CD1c-positive myeloid dendritic cell (primary cell): ENCODE data around the gene JOSD2.

ENCODE experiments used
- DNase-seq: peaks from one replicate; pipeline ENCODE4 v3.0.0-alpha.2; 2016; ENCODE audit errors: extremely low spot score

Gene JOSD2

DNA sequence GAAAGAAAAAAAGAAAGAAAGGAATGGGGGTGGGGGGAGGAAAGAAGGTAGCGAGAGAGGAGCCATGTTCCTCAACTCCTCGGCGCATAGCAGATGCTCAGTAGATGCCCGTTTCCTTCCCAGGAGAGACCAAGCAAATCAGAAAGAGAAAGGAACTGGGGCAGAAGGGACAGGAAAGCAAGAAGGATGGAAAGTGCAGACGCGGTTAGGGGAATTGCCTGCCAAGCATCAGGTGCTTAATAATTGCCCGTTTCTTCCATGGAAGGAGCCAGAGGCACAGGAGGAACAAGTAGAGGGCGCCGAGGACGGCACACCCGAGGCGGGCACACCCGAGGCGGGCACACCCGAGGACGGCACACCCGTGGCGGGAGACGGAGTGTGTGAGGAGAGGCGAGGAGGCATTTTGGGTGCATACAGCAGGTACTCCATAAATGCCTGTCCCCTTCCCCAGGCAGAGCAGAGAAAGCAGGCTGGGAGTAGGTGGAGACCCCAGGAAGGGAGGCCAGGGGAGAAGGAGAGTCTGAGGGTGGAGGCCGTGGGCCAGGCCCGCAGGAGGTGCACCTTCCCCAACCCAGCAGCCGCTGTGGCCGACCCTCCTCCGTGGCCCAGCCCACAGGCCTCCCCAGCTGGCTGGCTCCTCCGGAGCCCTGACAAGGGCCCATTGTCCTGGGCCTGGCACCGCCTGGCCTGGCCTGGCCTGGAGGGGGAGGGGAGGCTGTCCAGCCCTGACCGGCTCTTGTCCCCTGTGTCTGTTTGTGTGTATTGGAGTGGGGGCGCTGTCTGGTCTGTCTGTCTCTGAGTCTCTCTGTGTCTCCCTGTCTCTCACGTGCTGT is 14.6 kb downstream of the JOSD2 start:
- no peak for DNase-seq

GRCh38 chr19:50495020-50495531 is 15.9 kb downstream of the JOSD2 start:
- DNase-seq, result no peak

DNA sequence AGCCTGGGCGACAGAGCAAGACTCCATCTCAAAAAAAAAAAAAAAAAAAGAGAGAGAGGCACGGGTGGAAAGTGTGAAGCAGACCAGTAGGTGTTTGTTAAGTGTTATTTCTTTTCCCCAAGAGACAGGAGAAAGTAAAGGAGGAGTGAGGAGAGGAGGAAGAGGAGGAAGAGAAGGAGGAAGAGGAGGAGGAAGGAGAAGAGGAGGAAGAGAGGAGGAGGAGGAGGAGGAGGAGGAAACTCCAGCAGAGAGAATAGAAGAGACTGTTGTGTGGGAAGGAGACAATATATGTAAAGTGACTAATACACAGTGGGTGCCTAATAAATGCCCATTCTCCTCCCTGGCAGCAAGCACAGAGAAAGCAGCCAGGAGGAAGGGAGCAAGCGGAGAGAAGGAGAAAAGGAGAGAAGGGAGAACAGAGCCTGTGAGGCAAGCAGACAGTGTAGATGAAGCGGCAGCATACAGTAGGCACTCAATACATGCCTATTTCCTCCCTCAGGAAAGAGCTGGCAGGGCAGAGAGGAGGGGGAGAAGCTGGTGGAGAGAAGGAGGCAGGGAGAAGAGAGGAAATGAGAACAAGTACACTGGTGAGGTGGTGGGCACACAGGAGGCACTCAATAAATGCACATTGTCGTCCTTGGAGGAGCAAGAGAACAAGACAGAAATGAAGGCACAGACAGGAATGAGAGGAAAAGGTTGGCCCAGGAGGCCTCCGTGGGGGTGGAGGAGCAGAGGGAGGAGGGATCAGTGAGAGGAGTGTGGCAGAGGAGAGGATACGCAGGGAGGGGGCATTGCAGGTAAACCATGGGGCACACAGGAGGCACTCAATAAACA is 16.6 kb downstream of the JOSD2 start:
- no peak for DNase-seq

- DNase-seq, result no peak
Measured at GRCh38 chr19:50493171-50493570, 17.8 kb downstream of the JOSD2 start.

DNA sequence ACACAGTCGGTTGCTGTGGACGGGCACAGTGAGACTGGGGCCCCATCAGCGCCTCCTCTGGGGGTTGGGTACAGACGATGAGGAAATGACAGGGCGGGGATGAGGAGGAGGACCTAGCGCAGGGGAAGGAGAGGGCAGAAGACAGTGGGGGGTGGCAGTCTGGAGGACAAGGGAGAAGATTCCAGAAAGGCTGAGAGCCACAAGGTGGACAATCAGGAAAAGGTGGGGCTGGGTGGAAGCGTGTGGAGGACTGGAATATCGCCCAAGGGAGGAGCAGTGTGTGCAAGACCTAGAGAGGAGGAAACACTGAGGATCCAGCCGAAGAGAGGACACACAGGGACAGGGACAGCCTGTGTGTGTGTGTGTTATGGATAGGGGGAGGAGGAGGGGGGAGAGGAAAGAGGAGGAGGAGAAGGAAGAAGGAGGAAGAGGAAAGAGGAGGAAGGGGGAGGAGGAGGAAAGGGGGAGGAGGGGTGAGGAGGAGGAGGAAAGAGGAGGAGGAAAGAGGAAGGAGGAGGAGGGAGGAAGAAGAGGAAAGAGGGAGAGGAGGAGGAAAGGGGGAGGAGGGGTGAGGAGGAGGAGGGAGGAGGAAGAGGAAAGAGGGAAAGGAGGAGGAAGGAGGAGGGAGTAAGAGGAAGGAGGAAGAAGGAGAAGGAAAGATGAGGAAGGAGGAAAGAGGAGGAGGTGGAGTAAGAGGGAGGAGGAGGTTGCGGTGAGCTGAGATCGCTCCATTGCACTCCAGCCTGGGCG is 18.5 kb downstream of the JOSD2 start:
- no peak for DNase-seq

GRCh38 chr19:50490991-50491472 is 20.0 kb downstream of the JOSD2 start:
- DNase-seq, result no peak

- no peak for DNase-seq
Measured at GRCh38 chr19:50490411-50490811, 20.6 kb downstream of the JOSD2 start.

DNA sequence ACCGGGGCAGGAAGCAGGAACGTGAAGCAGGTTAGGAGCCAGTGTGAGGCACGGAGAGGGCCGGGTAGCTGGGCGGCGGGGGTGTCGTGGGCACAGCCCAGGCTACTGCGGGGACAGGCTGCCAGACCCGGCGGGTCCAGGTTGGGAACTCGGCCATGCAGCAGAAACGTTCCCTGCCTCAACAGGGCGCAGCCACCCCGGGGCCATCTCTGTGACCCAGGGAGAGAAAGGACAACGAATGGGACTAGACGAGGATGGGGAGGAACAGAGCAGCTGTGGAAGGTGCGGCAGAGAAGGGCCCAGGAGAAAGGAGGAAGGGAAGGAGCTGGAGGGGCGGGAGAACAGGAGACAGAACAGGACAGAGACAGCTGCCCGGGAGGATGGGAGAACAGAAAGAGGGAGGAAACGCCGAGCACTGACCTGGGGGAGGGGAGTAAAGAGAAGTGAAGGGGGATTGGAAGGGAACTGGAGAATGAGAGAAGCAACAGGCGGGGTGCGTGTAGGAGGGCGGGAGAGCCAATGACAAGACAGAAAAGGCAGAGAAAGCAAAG is 21.5 kb downstream of the JOSD2 start:
- no peak for DNase-seq

GRCh38 chr19:50488389-50489194 is 22.4 kb downstream of the JOSD2 start:
- peak; percentile 20 for DNase-seq

- DNase-seq, result peak; percentile 58
Measured at GRCh38 chr19:50486823-50487515, 24.0 kb downstream of the JOSD2 start.

DNA sequence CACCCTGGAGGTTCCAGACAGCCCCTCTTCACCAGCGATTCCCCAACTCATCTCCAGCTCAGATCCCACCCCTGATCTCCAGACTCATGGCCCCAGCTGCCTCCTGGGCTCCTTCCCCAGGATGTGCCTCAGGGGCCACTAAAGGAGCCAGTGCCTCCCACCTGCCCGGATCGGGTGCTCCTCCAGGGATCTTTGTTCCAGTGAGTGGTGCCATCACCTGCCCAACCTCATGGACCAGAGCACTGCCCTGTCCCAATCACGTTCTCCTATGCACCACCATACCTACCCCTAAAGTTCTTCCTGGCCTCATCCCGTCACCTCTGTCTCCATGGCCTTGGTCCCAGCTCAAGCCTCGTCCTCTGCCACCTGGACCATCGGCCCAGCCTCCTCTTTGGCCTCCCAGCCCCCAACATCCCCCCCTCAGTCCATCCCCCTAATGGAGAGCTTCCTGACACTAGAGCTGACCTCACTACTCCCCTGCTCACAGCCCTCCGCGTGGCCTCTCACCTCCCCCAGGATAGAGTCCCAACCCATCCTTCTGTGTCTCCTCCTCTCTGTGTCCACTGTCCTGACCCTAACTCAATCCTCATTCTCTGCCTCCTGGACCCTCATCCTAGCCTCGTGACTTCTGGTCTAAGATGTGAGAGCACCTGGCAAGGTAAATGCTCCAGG is 25.6 kb downstream of the JOSD2 start:
- DNase-seq, result no peak

- DNase-seq, result no peak
Measured at GRCh38 chr19:50482916-50483315, 28.1 kb downstream of the JOSD2 start.

GRCh38 chr19:50482271-50482855 is 28.6 kb downstream of the JOSD2 start:
- no peak for DNase-seq

- DNase-seq, result no peak
Measured at GRCh38 chr19:50481351-50482149, 29.4 kb downstream of the JOSD2 start.

GRCh38 chr19:50480281-50481111 is 30.5 kb downstream of the JOSD2 start:
- DNase-seq, result no peak

- no peak for DNase-seq
Measured at GRCh38 chr19:50479761-50480251, 31.2 kb downstream of the JOSD2 start.
